ENCODE results near the gene SRSF1.
"Not testable (repeated sequence)": the region's sequence is repeated elsewhere in the genome, so short reads cannot be mapped to it uniquely, and the experiment has no call there.

The SRSF1 gene, protein sequence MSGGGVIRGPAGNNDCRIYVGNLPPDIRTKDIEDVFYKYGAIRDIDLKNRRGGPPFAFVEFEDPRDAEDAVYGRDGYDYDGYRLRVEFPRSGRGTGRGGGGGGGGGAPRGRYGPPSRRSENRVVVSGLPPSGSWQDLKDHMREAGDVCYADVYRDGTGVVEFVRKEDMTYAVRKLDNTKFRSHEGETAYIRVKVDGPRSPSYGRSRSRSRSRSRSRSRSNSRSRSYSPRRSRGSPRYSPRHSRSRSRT

DNA sequence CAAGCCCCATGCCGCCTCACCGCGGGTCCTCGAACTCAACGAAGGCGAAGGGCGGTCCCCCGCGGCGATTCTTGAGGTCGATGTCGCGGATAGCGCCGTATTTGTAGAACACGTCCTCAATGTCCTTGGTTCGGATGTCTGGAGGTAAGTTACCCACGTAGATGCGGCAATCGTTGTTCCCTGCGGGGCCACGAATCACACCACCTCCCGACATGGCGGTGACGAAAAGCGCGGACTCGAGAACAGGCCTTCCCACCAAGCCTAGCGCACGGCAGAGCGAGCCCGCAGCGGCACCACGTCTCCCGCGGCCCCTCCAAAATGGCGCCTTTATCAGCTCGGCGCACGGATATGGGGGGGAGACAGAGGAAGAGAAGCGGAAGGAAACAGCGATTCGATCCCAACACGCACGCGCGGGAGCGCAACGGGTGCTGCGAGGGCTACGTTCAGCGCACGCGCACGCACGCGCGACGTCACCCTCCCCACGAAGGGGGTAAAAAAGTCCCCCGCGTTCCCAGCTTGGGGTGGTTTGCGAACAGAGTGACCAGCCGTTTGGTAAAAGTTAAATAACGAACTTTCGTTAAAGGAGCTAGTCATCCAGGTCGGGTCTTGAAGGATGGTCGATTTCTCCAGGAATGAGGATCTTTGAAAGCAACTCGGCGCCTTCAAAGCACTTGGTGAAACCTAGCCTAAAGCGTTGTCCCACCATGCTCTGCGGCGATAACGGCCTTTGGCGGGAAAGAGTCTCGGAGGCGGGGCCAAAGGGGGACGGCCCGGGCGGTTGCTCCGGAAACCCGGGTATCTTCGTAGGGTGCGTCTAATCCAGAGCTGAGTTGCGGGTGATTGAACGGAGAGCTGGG lies at the start of gene SRSF1:
TSS of gene SRSF1 (minus strand) at position 323 of the 857 bp plus-strand sequence. CDS start at position 214, 109 bp downstream.
- DNase-seq (ENCODE audit: low read depth), result peak; percentile 98

DNA sequence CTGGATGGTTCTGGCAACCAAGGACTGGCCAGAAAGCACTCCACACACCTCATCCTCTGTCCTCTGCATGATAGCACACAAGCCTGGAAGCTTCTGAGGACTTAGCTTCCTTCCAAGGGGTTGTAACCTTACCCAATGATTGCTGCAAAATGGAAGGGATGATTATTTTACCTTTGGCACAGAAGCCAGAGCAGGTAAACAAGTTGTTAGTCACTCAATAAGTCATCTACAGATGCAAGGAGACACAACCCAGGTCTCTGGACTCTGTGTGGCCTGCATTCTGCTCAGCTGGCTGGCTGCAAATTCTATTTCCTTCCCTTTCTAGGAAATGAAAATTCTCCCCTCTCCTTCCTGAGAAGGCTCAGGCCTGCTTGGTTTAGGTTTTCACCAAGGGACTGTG lies 49.4 kb upstream of the SRSF1 start:
- DNase-seq (ENCODE audit: low read depth), result no peak

DNA sequence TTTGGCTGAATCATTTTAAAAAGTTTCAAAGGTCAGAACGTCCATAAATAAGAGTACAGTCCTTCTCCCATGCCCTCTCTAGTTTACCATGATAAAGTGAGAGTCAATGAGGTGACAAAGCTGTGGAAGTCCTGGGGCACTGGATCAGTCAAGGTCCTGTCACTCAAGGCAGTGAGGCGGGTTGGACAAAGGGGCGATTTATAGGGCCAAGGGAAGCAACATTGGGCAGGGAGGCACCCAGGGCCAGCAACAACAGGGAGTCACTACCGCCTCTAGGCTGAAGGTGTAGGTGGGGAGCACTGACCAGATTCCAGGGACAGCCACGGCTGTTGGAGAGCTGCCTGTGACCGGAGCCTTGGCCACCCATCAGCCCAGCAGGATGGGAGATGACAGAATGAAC lies 47.6 kb upstream of the SRSF1 start:
- no peak for DNase-seq (ENCODE audit: low read depth)

DNA sequence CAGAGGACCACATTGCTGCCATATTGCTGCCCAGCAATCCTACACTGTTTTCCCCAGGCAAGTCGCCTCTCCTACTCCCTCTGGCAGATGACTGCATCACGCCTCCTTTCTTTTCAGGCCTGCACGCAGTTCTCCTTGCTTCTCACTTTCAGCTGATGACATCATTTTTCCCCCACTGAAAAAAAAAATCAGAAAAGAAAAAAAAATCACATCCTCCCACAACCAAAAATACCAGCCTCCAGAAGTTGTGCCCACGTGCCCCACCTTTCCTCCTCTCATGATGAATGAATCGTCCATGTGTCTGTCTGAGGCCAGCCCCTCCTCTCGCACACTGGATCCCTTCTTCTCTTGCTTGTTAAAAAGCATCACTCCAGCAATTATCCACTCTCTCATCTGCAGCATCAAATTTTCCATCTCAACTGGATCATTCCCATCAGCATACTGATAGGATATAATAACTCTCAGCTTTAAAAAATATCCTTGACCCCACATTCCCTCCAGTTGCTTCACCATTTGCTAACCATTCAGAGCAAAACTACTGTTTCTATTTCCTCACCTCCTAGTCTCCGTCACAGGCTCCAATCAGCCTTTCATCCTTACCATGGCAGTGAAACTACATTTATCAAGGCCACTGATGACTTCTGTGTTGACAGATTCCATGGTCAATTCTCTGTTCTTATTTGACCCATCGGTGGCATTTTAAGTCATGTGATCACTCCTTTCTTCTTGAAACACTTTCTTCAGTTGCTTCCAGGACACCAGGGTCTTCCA lies 46.1 kb upstream of the SRSF1 start:
- DNase-seq (ENCODE audit: low read depth), result no peak

DNA sequence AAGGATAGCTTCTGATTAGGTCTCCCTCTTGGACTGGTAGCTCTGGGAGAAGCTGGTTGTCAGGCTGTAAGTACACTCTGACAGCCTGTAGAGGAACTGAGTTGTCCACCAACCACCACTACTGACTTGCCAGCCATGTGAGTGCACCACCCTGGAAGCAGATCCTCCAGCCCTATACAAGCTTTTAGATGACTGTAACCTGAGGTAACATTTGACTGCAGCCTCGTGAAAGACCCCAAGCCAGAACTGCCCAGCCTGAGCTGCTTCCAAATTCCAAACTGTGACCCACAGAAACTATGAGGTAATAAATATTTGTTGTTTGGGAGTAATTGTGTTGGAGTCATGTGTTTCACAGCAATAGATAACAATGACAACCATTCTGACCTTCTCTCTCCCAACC lies 45.4 kb upstream of the SRSF1 start:
- no peak for DNase-seq (ENCODE audit: low read depth)

DNA sequence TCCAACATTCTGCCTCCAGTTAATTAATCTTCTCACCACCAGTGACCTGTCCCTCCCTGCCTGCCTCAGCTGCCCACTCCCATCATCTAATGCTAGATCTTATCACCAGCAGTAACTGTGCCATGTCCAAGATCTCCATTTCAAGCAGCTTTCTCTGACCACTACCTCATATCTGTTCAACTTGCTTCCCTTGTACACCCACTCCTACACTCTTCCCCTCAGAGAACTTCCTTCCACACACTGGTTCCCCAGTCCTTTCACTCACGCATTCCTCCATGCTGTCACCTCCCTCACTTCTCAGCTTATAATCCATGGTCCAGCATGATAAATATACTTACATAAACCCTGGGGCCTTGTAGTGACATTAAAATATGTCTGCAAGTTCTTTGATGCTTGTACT lies 44.4 kb upstream of the SRSF1 start:
- DNase-seq (ENCODE audit: low read depth), result no peak

DNA sequence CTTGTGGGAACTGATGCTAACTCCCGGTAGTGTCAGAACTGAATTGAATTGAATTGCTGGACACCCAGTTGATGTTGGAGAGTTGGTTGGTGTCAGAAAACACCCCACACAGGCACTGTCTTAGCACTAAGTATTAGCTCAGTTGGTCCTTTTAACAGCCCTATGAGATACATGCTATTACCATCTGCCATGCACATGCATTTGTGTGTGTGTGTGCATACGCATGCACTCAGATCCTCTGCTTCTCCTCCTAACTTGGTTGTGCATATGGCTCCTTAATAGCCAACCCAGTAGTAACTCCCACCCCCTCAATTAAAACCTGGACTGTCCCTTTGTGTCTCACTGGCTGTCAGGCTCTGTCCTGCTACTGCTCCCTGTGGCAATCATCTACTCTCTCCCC lies 43.9 kb upstream of the SRSF1 start:
- DNase-seq (ENCODE audit: low read depth), result no peak

DNA sequence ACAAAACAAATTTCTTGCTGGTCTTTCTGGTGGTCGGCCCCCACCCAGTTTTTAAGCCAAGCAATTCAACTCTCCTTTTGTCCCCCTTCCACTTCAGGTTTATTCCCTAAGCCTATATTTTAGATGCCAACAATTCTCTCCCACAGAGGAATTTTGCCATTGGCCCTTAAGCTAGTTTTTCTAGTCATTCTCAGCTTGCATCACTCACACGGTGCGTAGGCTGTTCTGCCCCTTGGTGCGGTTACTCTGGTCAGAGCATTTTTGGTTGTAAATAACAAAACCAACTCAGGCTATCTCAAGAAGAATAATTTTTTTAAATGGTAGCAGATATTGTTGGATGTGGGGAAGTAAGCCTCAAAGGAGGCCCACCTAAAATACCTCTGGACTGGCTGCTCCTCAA lies 42.5 kb upstream of the SRSF1 start:
- no peak for DNase-seq (ENCODE audit: low read depth)

DNA sequence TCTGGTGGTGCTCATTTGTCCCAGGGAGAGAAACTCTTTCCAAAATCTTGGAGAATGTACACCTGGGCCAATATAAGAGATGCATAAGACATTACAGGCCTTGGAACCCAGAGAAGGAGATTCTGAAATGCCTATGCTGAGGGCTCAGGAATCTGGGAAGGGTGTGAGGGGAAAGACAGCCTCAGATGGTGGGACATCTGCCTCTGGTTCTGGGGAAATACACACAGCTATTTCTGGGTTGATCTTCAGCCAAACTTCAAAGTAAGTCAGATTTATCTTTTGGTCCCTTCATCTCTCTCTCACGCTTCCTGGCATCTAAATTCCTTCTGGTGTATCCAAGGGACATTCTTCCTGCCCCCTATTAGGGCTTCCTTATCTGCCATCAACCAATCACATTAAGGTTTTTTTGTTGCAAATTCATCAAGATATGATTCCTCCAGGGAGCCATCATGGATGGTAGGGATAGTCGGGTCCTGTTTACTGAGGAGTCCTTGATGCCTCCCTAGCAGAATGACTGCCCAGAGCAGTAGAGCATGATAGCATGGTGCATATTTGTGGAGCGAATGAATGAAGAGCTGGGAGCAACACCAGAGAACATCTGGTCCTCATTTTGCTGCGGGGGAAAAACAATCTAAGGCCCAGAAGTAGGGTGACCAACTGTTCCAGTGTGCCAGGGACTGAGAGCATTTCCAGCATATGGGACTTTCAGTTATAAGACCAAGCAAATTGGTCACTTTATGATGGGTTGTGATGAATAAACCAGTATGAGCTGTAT lies 40.5 kb upstream of the SRSF1 start:
- no peak for DNase-seq (ENCODE audit: low read depth)

DNA sequence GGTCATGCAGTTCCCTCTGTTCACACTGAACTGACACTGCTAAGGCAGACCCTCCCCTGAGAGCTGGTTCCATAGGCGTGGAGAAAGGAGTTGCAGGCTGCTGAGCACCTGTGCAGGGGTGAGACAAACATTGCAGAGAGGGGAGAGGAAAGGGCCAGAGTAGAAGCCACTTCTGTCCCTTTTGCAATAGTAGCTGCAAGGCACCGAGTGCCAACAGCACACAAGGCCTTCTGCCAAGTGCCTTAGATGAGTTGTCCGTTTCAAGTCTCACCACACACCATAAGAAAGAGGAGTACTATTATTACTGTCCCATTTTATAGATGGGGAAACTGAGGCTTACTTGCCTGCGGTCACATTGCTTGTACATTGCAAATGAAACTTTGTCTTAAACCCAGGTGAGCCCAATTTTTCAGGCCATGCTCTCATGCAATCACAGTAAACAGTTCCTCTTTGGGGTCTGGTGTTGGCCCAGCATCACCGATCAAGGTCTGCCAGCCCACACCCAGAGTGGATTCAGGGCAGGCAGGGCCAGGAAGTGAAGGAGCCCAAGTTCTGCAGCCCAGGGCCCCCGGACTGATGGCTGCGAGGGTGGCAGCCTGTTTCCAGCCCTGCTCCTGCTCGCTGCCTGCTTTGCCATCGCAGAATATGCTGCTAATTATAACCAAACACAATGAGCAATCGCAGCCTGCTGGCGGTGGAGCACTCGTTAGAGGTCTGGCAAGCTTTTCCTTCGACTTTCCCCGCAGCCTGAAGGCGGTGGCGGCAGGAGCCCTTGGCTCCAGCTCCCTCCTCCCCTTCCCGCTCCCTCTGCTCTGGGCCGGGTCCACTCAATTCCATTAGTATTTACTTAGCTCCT lies 39.4 kb upstream of the SRSF1 start:
- no peak for DNase-seq (ENCODE audit: low read depth)

DNA sequence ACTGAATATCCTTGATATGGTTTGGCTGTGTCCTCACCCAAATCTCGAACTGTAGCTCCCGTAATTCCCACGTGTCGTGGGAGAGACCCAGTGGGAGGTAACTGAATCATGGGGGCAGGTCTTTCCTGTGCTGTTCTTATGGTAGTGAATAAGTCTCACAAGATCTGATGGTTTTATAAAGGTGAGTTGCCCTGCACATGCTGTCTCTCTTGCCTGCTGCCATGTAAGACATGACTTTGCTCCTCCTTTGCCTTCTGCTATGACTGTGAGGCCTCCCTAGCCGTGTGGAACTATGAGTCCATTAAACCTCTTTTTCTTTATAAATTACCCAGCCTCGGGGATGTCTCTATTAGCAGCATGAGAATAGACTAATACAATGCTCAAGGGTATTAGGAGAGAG lies 37.2 kb upstream of the SRSF1 start:
- DNase-seq (ENCODE audit: low read depth), result not testable (repeated sequence)

DNA sequence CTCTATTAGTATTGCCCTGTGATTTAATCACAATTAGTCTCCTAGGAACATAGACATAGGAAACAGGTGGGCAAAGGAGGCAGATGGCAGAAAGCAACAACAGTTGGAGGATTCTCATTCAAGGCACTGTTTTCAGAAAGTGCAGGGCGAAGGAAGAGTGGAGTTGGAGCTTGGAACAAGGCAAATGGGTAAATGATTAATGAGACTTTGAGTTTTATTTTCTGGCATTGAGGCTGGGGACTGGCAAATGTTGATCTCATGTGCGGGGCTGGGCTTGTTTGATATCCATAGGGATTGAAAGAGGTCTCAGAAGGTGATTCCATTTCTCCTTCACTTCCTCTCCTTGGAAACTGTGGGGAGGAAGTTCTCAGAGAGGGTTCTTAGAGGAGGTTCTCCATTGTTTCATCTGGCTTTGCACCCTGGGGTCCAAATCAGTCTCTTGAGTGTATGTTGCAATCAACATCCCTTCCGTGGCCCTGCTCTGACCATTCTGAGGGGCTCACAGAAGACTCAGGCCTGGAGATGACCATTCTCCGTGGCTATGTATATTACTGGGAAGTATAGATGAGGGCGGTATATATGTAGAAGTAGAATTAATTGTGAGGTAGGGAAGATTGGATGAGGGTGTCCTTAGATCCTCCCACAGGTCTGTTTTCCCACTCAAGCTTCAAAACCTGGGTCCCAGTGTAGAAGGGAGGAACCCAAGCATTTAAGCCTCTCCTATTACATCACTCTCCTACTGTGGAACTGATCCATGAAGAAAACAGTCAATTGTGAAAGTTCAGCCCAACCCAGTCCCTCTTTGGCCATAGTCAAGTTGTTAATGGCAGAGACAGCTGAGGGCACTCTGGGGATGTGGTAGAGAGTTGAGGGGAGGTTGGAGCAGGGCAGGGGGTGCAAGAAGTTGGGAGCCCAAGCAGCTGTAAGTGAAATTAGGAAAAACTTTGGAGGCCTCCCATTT lies 36.5 kb upstream of the SRSF1 start:
- DNase-seq (ENCODE audit: low read depth), result no peak

DNA sequence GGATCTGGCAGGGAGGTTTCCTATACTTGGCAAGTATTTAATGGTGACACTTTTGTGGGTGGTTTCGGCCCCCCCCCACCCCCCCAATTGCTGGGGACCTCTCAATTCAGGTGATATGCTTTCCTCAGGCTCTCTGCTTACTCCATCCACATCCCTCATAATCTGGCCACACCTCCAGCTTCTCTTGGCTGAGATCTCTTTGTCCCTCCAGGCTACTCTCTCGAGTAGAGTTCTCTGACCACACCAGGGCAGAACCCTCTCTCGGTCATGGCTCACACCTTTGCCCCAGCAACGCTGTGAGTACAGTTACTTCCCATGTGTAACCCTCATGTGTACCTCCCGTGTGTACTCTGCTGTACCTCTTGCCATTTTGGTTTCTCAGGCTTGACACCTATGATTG lies 34.1 kb upstream of the SRSF1 start:
- no peak for DNase-seq (ENCODE audit: low read depth)

DNA sequence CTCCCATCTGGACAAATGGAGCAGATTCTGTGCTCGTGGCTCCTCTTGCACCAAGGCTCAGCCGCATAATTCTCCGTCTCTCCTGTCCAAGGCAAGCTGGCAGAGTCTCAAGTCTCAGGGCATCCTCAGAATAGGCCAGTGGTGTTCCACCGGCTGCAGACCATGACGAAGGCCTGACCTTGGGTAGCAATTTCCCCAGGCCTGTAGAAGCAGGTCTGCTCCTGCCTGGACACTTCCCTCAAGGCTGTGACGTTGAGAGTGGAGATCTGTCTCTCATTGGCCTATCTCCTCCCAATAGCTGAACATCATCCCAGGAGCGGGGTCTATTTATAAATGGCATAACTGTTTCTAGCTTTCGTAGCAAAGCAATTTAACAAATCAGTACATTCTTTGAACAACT lies 33.3 kb upstream of the SRSF1 start:
- no peak for DNase-seq (ENCODE audit: low read depth)

DNA sequence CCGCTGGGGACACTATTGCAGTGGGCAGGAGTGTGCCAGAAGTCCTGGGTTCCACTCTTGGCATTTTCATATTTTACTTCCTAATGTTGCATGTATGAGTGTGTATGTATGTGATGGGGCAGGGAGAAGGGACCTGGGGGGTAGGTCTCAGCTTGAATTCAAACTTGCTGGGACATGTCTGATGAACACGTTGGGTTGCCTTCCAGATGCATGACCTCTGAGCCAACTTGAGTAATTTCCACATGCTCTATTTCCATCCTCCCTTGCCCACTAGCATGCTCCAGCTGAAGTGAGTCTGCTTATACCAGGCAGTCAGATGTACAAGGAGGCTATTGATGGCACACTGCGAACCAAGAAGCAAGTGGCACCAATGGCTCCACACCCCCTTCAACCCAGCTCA lies 32.9 kb upstream of the SRSF1 start:
- no peak for DNase-seq (ENCODE audit: low read depth)

DNA sequence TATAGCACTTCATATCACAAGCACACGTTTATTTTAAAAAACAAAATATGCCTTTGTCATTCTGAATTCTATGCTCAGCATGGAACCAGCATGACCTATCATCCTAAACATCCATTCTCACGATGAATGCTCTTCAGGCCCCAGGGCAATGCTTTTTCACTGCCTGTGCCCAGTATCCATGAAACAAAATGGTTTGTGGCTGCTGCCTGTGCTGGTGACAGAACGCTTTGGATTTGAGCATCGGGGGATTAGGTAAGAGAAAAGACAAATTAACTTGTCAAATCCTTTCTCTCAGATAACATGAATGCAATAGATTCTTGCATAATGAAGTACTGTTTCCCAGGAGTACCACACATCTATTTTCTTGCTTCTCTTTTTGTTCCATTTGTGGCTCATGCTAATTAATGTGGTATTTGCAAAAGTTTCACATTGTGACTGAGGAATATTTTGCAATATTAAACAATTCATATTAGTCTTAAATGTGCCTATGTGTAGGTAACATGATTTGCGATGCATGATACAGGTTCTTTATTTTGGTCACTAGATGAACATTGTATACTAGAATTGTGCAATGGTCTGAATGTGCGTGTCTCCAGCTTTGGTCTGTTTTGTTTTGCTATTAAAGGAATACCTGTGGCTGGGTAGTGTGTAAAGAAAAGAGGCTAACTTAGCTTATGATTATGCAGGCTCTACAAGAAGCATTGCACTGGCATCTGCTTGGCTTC lies 25.8 kb upstream of the SRSF1 start:
- no peak for DNase-seq (ENCODE audit: low read depth)

DNA sequence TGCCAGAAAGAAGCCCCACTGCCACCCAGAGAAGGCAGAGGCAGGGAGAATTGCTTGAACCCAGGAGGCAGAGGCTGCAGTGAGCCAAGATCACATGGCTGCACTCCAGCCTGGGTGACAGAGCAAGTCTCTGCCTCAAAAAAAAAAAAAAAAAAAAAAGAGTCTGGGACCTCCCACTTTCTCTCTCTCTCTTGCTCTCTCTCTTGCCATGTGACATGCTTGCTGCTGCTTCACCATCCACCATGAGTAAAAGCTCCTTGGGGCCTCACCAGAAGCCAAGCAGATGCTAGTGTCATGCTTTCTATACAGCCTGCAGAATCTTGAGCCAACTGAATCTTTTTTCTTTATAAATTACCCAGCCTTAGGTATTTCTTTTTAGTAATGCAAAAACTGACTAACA lies 21.5 kb upstream of the SRSF1 start:
- no peak for DNase-seq (ENCODE audit: low read depth)

DNA sequence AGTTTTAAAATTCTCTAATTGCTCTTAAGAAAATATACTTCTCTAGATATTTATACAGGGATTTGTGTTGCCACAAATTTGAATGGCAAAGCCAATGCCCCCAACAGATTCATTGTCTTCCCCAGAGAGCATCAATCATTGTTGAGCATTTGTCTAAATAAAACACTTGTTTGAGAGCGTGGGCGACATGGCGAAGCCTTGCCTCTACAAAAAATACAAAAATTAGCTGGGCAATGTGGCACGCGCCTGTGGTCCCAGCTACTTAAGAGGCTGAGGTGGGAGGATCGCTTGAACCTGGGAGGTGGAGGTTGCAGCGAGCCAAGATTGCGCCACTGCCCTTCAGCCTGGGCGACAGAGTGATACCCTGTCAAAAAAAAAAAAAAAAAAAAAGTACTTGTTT lies 13.4 kb upstream of the SRSF1 start:
- no peak for DNase-seq (ENCODE audit: low read depth)

DNA sequence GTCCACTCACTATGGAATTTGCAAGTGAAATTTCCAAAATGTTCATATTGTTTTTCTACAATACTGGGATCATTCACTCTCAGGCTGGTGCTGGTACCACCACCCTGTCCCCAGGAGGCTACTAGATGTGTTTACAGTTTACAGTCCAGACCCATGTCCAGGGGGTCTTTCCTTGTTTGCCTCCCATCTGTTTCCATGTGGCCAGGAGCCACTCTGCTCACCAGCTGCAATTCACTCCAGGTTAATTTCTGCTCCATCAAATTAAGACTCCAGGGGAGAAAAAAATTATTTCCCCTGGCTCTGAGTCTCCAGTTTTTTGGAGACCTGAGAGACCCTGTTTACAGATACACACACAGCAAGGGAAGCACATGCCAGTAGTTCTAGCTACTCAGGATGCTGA lies 12.5 kb upstream of the SRSF1 start:
- DNase-seq (ENCODE audit: low read depth), result no peak

Measured in CMK (cell line).